Measurements from ENCODE around the gene OR10C1. TPM values are rescaled to one million over a fixed set of nuclear protein-coding genes. Genes with fewer than 3 reads are reported as not detected.

The OR10C1 gene
- total and polyA plus RNA-seq, 4 experiments from 2014 or later, result not detected

GRCh38 chr6:29487660-29488059 is 48.6 kb downstream of the OR10C1 start, which contains the start of gene MAS1L:
Gene MAS1L, minus strand, starts transcription at chr6:29487956. Its CDS starts 54 bp downstream, at chr6:29487902.
- intact Hi-C loops (cut with micrococcal nuclease), result no loop called here
- H3K27me3 Mint-ChIP-seq, result peaks cover 9 to 21% of the 10 kb centered on the region in 2 donors
- CTCF ChIA-PET (ENCODE audit: partially characterized antibody), result no interaction called here
- H3K4me3 ChIP-seq (ENCODE audit: low read length in 2 of 2), result no peak within 1 kb of the TSS
- POLR2A ChIA-PET (ENCODE audit: partially characterized antibody), result no interaction called here
- no peak within 1 kb of the TSS for H3K27ac Mint-ChIP-seq
- no peaks in the 10 kb centered on the region for H3K4me1 ChIP-seq (ENCODE audit: insufficient read depth, low read length)
- H3K36me3 Mint-ChIP-seq, result no peaks in the 10 kb centered on the region
- H3K36me3 ChIP-seq (ENCODE audit: insufficient read depth, low read length), result no peaks in the 10 kb centered on the region
- H3K27ac ChIP-seq (ENCODE audit: low read depth, low read length), result no peak within 1 kb of the TSS
- peaks cover 0 to 2% (median 0%) of the 10 kb centered on the region in 8 donors for H3K9me3 Mint-ChIP-seq
- H3K4me3 Mint-ChIP-seq, result no peak within 1 kb of the TSS
- no peaks in the 10 kb centered on the region for H3K4me1 Mint-ChIP-seq
- no peaks in the 10 kb centered on the region for H3K27me3 ChIP-seq (ENCODE audit: insufficient read depth, low read length)
- H3K9me3 ChIP-seq (ENCODE audit: control insufficient read depth in 1 of 2, low read length in 2 of 2), result no peaks in the 10 kb centered on the region
- no peak for DNase-seq

- Histone ChIP-seq H3K4me3 (ENCODE audit: low read length in 2 of 2) (no peak overlapping the region), H3K4me1 (ENCODE audit: insufficient read depth, low read length) (no peaks in the 10 kb centered on the region), H3K9me3 (ENCODE audit: control insufficient read depth in 1 of 2, low read length in 2 of 2) (no peaks in the 10 kb centered on the region), H3K27ac (ENCODE audit: low read depth, low read length) (no peak overlapping the region), H3K27me3 (ENCODE audit: insufficient read depth, low read length) (no peaks in the 10 kb centered on the region), H3K36me3 (ENCODE audit: insufficient read depth, low read length) (no peaks in the 10 kb centered on the region)
- CTCF ChIA-PET (ENCODE audit: partially characterized antibody), result no interaction called here
- H3K4me1 Mint-ChIP-seq, result no peaks in the 10 kb centered on the region
- no peaks in the 10 kb centered on the region for H3K9me3 Mint-ChIP-seq
- peaks cover 9 to 20% of the 10 kb centered on the region in 2 donors for H3K27me3 Mint-ChIP-seq
- POLR2A ChIA-PET (ENCODE audit: partially characterized antibody), result no interaction called here
- DNase-seq, result no peak
- intact Hi-C loops (cut with micrococcal nuclease), result no loop called here
- H3K36me3 Mint-ChIP-seq, result no peaks in the 10 kb centered on the region
- no peak overlapping the region for H3K4me3 Mint-ChIP-seq
- H3K27ac Mint-ChIP-seq, result no peak overlapping the region
Observed at GRCh38 chr6:29488874-29489273, 49.8 kb downstream of the OR10C1 start.

- POLR2A ChIA-PET (ENCODE audit: partially characterized antibody), result no interaction called here
- Histone ChIP-seq H3K4me1 (ENCODE audit: insufficient read depth, low read length) (no peaks in the 10 kb centered on the region), H3K27me3 (ENCODE audit: insufficient read depth, low read length) (no peaks in the 10 kb centered on the region), H3K27ac (ENCODE audit: low read depth, low read length) (no peak overlapping the region), H3K4me3 (ENCODE audit: low read length in 2 of 2) (no peak overlapping the region), H3K36me3 (ENCODE audit: insufficient read depth, low read length) (no peaks in the 10 kb centered on the region), H3K9me3 (ENCODE audit: control insufficient read depth in 1 of 2, low read length in 2 of 2) (no peaks in the 10 kb centered on the region)
- intact Hi-C loops (cut with micrococcal nuclease), result no loop called here
- CTCF ChIA-PET (ENCODE audit: partially characterized antibody), result no interaction called here
- Mint-ChIP-seq H3K4me1 (no peaks in the 10 kb centered on the region), H3K27ac (no peak overlapping the region), H3K36me3 (no peaks in the 10 kb centered on the region), H3K27me3 (peaks cover 9 to 20% of the 10 kb centered on the region in 2 donors), H3K9me3 (no peaks in the 10 kb centered on the region), H3K4me3 (no peak overlapping the region)
- DNase-seq, result no peak
Observed at GRCh38 chr6:29489286-29489685, 50.2 kb downstream of the OR10C1 start.

GRCh38 chr6:29490055-29490454 is 50.9 kb downstream of the OR10C1 start:
- POLR2A ChIA-PET (ENCODE audit: partially characterized antibody), result no interaction called here
- Histone ChIP-seq H3K4me3 (ENCODE audit: low read length in 2 of 2) (no peak overlapping the region), H3K36me3 (ENCODE audit: insufficient read depth, low read length) (no peaks in the 10 kb centered on the region), H3K27me3 (ENCODE audit: insufficient read depth, low read length) (no peaks in the 10 kb centered on the region), H3K4me1 (ENCODE audit: insufficient read depth, low read length) (no peaks in the 10 kb centered on the region), H3K27ac (ENCODE audit: low read depth, low read length) (no peak overlapping the region), H3K9me3 (ENCODE audit: control insufficient read depth in 1 of 2, low read length in 2 of 2) (no peaks in the 10 kb centered on the region)
- no peak overlapping the region for H3K27ac Mint-ChIP-seq
- CTCF ChIA-PET (ENCODE audit: partially characterized antibody), result no interaction called here
- no peaks in the 10 kb centered on the region for H3K36me3 Mint-ChIP-seq
- H3K27me3 Mint-ChIP-seq, result peaks cover 10 to 20% of the 10 kb centered on the region in 2 donors
- H3K9me3 Mint-ChIP-seq, result no peaks in the 10 kb centered on the region
- DNase-seq, result no peak
- no peak overlapping the region for H3K4me3 Mint-ChIP-seq
- H3K4me1 Mint-ChIP-seq, result no peaks in the 10 kb centered on the region
- intact Hi-C loops (cut with micrococcal nuclease), result no loop called here

- Mint-ChIP-seq H3K36me3 (no peaks in the 10 kb centered on the region), H3K9me3 (no peaks in the 10 kb centered on the region), H3K27me3 (peaks cover 10 to 22% of the 10 kb centered on the region in 2 donors), H3K4me3 (no peak overlapping the region), H3K4me1 (no peaks in the 10 kb centered on the region), H3K27ac (no peak overlapping the region)
- intact Hi-C loops (cut with micrococcal nuclease), result no loop called here
- POLR2A ChIA-PET (ENCODE audit: partially characterized antibody), result no interaction called here
- Histone ChIP-seq H3K36me3 (ENCODE audit: insufficient read depth, low read length) (no peaks in the 10 kb centered on the region), H3K9me3 (ENCODE audit: control insufficient read depth in 1 of 2, low read length in 2 of 2) (no peaks in the 10 kb centered on the region), H3K27ac (ENCODE audit: low read depth, low read length) (no peak overlapping the region), H3K27me3 (ENCODE audit: insufficient read depth, low read length) (no peaks in the 10 kb centered on the region), H3K4me1 (ENCODE audit: insufficient read depth, low read length) (no peaks in the 10 kb centered on the region), H3K4me3 (ENCODE audit: low read length in 2 of 2) (no peak overlapping the region)
- CTCF ChIA-PET (ENCODE audit: partially characterized antibody), result no interaction called here
- DNase-seq, result no peak
Observed at GRCh38 chr6:29490552-29490951, 51.4 kb downstream of the OR10C1 start.

Other genes starting within 250 kb of the OR10C1 start
- not detected for gene OR14J1, start 137.6 kb upstream of the OR10C1 start, total RNA-seq
- gene OR14J1, start 137.6 kb upstream of the OR10C1 start, polyA plus RNA-seq, result not detected
- not detected for gene OR5V1, start 70.4 kb upstream of the OR10C1 start, total RNA-seq
- not detected for gene OR5V1, start 70.4 kb upstream of the OR10C1 start, polyA plus RNA-seq
- not detected for gene OR12D3, start 64.0 kb upstream of the OR10C1 start, total RNA-seq
- gene OR12D3, start 64.0 kb upstream of the OR10C1 start, polyA plus RNA-seq, result not detected
- gene OR12D2, start 43.7 kb upstream of the OR10C1 start, total RNA-seq, result not detected
- not detected for gene OR12D2, start 43.7 kb upstream of the OR10C1 start, polyA plus RNA-seq
- not detected for gene OR12D1, start 24.4 kb upstream of the OR10C1 start, total RNA-seq
- not detected for gene OR12D1, start 24.4 kb upstream of the OR10C1 start, polyA plus RNA-seq
- not detected for gene OR11A1, start 17.8 kb downstream of the OR10C1 start, total RNA-seq
- not detected for gene OR11A1, start 17.8 kb downstream of the OR10C1 start, polyA plus RNA-seq
- gene OR2H1, start 17.8 kb downstream of the OR10C1 start, total RNA-seq, result not detected
- not detected for gene OR2H1, start 17.8 kb downstream of the OR10C1 start, polyA plus RNA-seq
- not detected for gene MAS1L, start 48.6 kb downstream of the OR10C1 start, total RNA-seq
- not detected for gene MAS1L, start 48.6 kb downstream of the OR10C1 start, polyA plus RNA-seq
- gene UBD, start 120.4 kb downstream of the OR10C1 start, total RNA-seq, result not detected
- gene UBD, start 120.4 kb downstream of the OR10C1 start, polyA plus RNA-seq, result not detected
- not detected for gene OR2H2, start 145.8 kb downstream of the OR10C1 start, total RNA-seq
- gene OR2H2, start 145.8 kb downstream of the OR10C1 start, polyA plus RNA-seq, result not detected
- gene GABBR1, start 193.9 kb downstream of the OR10C1 start, total RNA-seq, result 10 to 100 TPM; 58.1 to 58.9 TPM
- gene GABBR1, start 193.9 kb downstream of the OR10C1 start, polyA plus RNA-seq, result 1 to 10 TPM; 1.8 to 2.4 TPM
- not detected for gene MOG, start 217.8 kb downstream of the OR10C1 start, total RNA-seq
- gene MOG, start 217.8 kb downstream of the OR10C1 start, polyA plus RNA-seq, result not detected
- not detected for gene ZFP57, start 241.8 kb downstream of the OR10C1 start, total RNA-seq
- 1 to 10 TPM; 2.4 to 3.0 TPM for gene ZFP57, start 241.8 kb downstream of the OR10C1 start, polyA plus RNA-seq